Stimulated activated CD4-positive, alpha-beta T cell treated with anti-CD3 and anti-CD28 coated beads, Interleukin-12 subunit alpha, Interleukin-12 subunit beta, amount 100 ng/mL, for 4 hours (primary cell): Measurements from ENCODE around the gene TSPAN7.

Source experiments
- DNase-seq: peaks from one replicate; pipeline ENCODE4 v3.0.0-alpha.2; 2020

Gene TSPAN7

GRCh38 chrX:38699121-38699520 is 137.8 kb downstream of the TSPAN7 start:
- no peak for DNase-seq

GRCh38 chrX:38699696-38700095 is 138.4 kb downstream of the TSPAN7 start:
- no peak for DNase-seq

GRCh38 chrX:38701073-38701472 is 139.7 kb downstream of the TSPAN7 start:
- no peak for DNase-seq

- DNase-seq = no peak
These were observed 143.0 kb downstream of the TSPAN7 start for GRCh38 chrX:38704146-38704882.

GRCh38 chrX:38717871-38718270 is 156.5 kb downstream of the TSPAN7 start:
- DNase-seq = no peak

GRCh38 chrX:38718311-38718710 is 157.0 kb downstream of the TSPAN7 start:
- DNase-seq = no peak

GRCh38 chrX:38726612-38727011 is 165.3 kb downstream of the TSPAN7 start:
- DNase-seq = no peak

- DNase-seq = no peak
These were observed 166.3 kb downstream of the TSPAN7 start for GRCh38 chrX:38727668-38728067.

GRCh38 chrX:38732866-38733265 is 171.5 kb downstream of the TSPAN7 start:
- no peak for DNase-seq
